NCI-H2107 treated with DMSO at 0.1 percent for 48 hours (cell line): ENCODE results near the gene GRIA3.
"Not testable (repeated sequence)": the region's sequence is repeated elsewhere in the genome, so short reads cannot be mapped to it uniquely, and the experiment has no call there.

Experiments used
- DNase-seq: peaks from one replicate; lab custom pipeline; 2025; ENCODE audit not compliant: unreplicated experiment; lab: John Stamatoyannopoulos, UW

GRIA3 gene

GRCh38 chrX:123339221-123339905 lies 155.3 kb downstream of the GRIA3 start:
- DNase-seq = no peak

GRCh38 chrX:123340696-123341095 lies 156.6 kb downstream of the GRIA3 start:
- DNase-seq = no peak

- no peak for DNase-seq
Observed at GRCh38 chrX:123348468-123348867, 164.4 kb downstream of the GRIA3 start.

GRCh38 chrX:123350226-123350625 lies 166.1 kb downstream of the GRIA3 start:
- no peak for DNase-seq

- no peak for DNase-seq
Observed at GRCh38 chrX:123357941-123358340, 173.9 kb downstream of the GRIA3 start.

- no peak for DNase-seq
Observed at GRCh38 chrX:123358457-123358856, 174.4 kb downstream of the GRIA3 start.

GRCh38 chrX:123361371-123361770 lies 177.3 kb downstream of the GRIA3 start:
- DNase-seq = no peak

- DNase-seq = not testable (repeated sequence)
Observed at GRCh38 chrX:123386196-123386595, 202.1 kb downstream of the GRIA3 start.

- DNase-seq = no peak
Observed at GRCh38 chrX:123392921-123393320, 208.8 kb downstream of the GRIA3 start.

GRCh38 chrX:123399709-123400108 lies 215.6 kb downstream of the GRIA3 start:
- DNase-seq = no peak

- DNase-seq = no peak
Observed at GRCh38 chrX:123405231-123405630, 221.2 kb downstream of the GRIA3 start.

- no peak for DNase-seq
Observed at GRCh38 chrX:123408821-123409737, 225.0 kb downstream of the GRIA3 start.

GRCh38 chrX:123422875-123423274 lies 238.8 kb downstream of the GRIA3 start:
- DNase-seq = no peak

GRCh38 chrX:123424546-123424945 lies 240.5 kb downstream of the GRIA3 start:
- DNase-seq = no peak

GRCh38 chrX:123425471-123425870 lies 241.4 kb downstream of the GRIA3 start:
- DNase-seq = no peak

GRCh38 chrX:123425904-123426303 lies 241.8 kb downstream of the GRIA3 start:
- DNase-seq = no peak

GRCh38 chrX:123432361-123433150 lies 248.5 kb downstream of the GRIA3 start:
- DNase-seq = no peak

GRCh38 chrX:123436512-123437136 lies 252.5 kb downstream of the GRIA3 start:
- DNase-seq = no peak

GRCh38 chrX:123439926-123440325 lies 255.8 kb downstream of the GRIA3 start:
- DNase-seq = not testable (repeated sequence)

GRCh38 chrX:123442764-123443163 lies 258.7 kb downstream of the GRIA3 start:
- no peak for DNase-seq

GRCh38 chrX:123447506-123447905 lies 263.4 kb downstream of the GRIA3 start:
- DNase-seq = no peak
